Panc1 (cell line): ENCODE results near the gene CYSRT1.

ENCODE experiments used
- CTCF ChIP-seq: fragments of 450-650 bp; IDR thresholded peaks from 2 replicates; pipeline ENCODE4 v1.5.1; 2017; ENCODE audit warnings: mild to moderate bottlenecking
- REST ChIP-seq, 2 experiments: IDR thresholded peaks; 2 replicates each; pipeline ENCODE4 v1.6.1; 2011 to 2012; ENCODE audit warnings: low read depth in 2 of 2, control low read depth in 1 of 2, low read length in 1 of 2, mild to moderate bottlenecking in 1 of 2, moderate library complexity in 1 of 2; ENCODE audit not compliant: insufficient read depth in 1 of 2

- TF ChIP-seq CTCF (no peak), REST (IDR thresholded peaks at IDR 0.05; ENCODE audit: insufficient read depth in 1 of 2, low read depth in 2 of 2, low read length in 1 of 2) (no peak)
These were observed 27.9 kb downstream of the CYSRT1 start for GRCh38 chr9:137252555-137253506.
